NCI-H2029 (cell line): ENCODE data around the gene LRRC63.

Experiments used
- DNase-seq: peaks from one replicate; lab custom pipeline; 2025; lab: John Stamatoyannopoulos, UW

The LRRC63 gene

GRCh38 chr13:46313024-46313423 lies 101.3 kb downstream of the LRRC63 start:
- no peak for DNase-seq

- no peak for DNase-seq
Observed at GRCh38 chr13:46313432-46314257, 101.9 kb downstream of the LRRC63 start.

DNA sequence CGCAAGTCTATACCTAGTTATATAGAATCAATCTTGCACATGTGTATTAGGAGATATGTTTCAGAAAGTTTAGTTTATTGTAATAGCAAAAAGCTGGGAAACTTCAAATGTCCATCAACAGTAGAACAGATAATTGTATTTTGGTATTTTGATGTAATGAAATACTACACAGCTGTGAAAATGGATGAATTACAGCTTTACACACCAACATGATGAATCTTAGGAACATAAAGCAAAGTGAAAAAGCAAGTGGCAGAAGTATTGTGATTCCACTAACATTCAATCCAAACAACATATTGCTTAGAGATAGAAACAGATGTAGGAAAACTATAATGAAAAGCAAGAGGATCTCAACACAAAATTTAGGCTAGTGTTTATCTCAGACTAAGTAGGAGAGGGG lies 102.9 kb downstream of the LRRC63 start:
- DNase-seq, result no peak

GRCh38 chr13:46315036-46315435 lies 103.3 kb downstream of the LRRC63 start:
- no peak for DNase-seq

DNA sequence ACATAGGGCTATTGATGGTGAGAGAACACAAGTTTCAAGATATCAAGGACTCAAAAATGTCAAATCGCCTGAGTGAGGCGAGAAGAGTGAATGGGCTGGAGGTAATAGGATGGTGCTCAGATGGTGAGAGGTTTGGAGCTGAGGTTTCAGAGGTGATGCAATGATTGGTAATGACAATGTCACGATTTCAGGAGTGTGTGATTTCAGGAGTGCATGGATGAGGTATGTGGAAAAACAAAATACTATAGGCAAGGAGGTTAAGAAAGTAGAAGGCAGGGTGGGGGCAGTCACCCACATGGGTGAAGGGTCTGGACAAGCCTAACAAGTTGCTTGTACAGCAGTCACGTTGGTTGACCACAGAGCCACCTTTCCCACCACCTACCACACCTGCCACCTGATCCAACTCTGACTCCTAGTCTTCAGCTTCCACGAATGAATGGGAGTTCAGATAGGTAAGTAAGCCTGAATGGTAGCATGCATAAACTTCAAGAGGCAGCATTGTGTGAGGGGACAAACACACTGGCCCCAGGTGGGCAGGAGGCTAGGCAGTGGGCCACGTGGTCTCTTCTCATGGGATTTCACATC lies 103.9 kb downstream of the LRRC63 start:
- DNase-seq, result no peak

GRCh38 chr13:46317120-46317519 lies 105.4 kb downstream of the LRRC63 start:
- no peak for DNase-seq

- no peak for DNase-seq
Observed at GRCh38 chr13:46318986-46319385, 107.3 kb downstream of the LRRC63 start.

DNA sequence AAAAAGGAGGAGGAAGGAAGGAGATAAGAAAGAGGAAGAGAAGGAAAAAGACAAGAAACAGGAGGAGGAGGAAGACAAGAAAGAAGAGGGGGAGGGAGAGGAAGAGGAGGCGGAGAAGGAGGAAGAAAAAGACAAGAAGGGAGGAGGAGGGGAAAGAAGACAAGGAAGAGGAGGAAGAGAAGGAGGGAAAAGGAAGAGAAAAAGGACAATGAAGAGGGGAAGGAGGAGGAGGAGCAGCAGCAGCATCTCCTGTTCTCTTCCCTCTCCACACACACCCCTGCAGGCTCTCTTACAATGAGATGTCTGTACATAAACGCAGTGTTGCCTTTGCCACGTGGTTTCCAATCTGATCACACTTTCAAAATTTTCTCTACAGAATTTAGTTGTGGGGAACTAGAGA lies 108.7 kb downstream of the LRRC63 start:
- DNase-seq, result no peak

- DNase-seq, result no peak
Observed at GRCh38 chr13:46320821-46321220, 109.1 kb downstream of the LRRC63 start.

GRCh38 chr13:46321494-46322225 lies 109.9 kb downstream of the LRRC63 start:
- no peak for DNase-seq

DNA sequence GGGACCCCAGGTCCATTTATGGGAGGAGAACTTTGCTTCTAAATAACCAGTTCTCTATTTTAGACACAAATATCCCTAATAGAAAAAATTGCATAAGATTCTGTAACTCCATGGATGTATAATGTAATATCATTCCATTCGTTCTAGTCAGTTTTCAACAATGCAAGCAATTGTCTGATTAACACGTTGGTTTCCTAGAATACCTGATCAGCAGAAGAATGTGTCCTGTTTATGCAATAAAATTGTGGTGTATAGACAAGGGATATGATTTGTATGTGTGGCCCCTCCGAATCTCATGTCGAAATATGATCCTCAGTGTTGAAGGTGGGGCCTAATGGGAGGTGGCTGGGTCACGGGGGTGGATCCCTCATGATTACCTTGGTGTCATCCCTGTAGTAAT lies 113.2 kb downstream of the LRRC63 start:
- no peak for DNase-seq
